Uterus (tissue), 4 donors: ENCODE measurements around the gene KLHL8. TPM values are rescaled to one million over a fixed set of nuclear protein-coding genes. Genes with fewer than 3 reads are reported as not detected.

ENCODE experiments used
- DNase-seq, 2 donors: peaks; one replicate each; pipeline ENCODE4 v3.0.0-alpha.2; 2019 to 2020
- H3K27ac ChIP-seq, 2 donors: fragments of 200-600 bp; sonication (generic); 1 replicate in 1 of 2; 2 replicates in 1 of 2; pipeline ENCODE4 v1.5.1; 2016 to 2018
- H3K27me3 ChIP-seq, 2 donors: fragments of 200-600 bp; sonication (generic); one replicate each; pipeline ENCODE4 v1.5.1; 2018 to 2019; ENCODE audit warnings: control low read depth in 1 of 2
- H3K36me3 ChIP-seq, 2 donors: fragments of 200-600 bp; sonication (generic); one replicate each; pipeline ENCODE4 v1.5.1; 2019; ENCODE audit warnings: control low read depth in 1 of 2
- H3K4me1 ChIP-seq, 2 donors: fragments of 200-600 bp; sonication (generic); one replicate each; pipeline ENCODE4 v1.5.1; 2018 to 2019; ENCODE audit warnings: control low read depth in 1 of 2
- H3K4me3 ChIP-seq, 2 donors: fragments of 200-600 bp; sonication (generic); 1 replicate in 1 of 2; 2 replicates in 1 of 2; pipeline ENCODE4 v1.5.1; 2018 to 2019; ENCODE audit warnings: mild to moderate bottlenecking in 1 of 2
- H3K9me3 ChIP-seq, 2 donors: fragments of 200-600 bp; sonication (generic); one replicate each; pipeline ENCODE4 v1.5.1; 2019; ENCODE audit warnings: control low read depth in 1 of 2
- POLR2A ChIP-seq, 2 donors: fragments of 450-650 bp; IDR thresholded peaks; one replicate each; pipeline ENCODE4 v1.6.1; 2016; ENCODE audit warnings: antibody characterized with exemption in 2 of 2, mild to moderate bottlenecking in 1 of 2, moderate library complexity in 1 of 2
- intact Hi-C: fragments of 100-400 bp; cut with DNase I; formaldehyde crosslinking; loops from one replicate; pipeline ENCODE4 v1.15.1; 2023; ENCODE audit warnings: low total_unique reads
- total RNA-seq, 4 donors: library from RNA; depleted of rRNA in 3 of 4; stranded (reverse); fragments of >200 nt in 3 of 4; gene quantifications; one replicate each; pipeline versions ENCODE4 v1.1.0 to v1.2.4, GENCODE V29; 2014 to 2023
- TF ChIP-seq, protein P1 (sequence below), 4 experiments: fragments of 200-600 bp in 2 of 4; fragments of 450-650 bp in 2 of 4; sonication (generic) in 2 of 4; IDR thresholded peaks; one replicate each; pipeline ENCODE4 v1.5.1; 2016 to 2019; ENCODE audit warnings: antibody characterized with exemption in 4 of 4, mild to moderate bottlenecking in 2 of 4, moderate library complexity in 1 of 4
- donor health status: DM: yes; HTN: yes; CAD: no.

The KLHL8 gene
- total RNA-seq, 4 donors from 2014 or later = 10.0 to 31.8 (median 24.5) TPM

- DNase-seq = no peak
- TF ChIP-seq POLR2A (IDR thresholded peaks at IDR 0.05) = no peak
- TF ChIP-seq, protein P1, sequence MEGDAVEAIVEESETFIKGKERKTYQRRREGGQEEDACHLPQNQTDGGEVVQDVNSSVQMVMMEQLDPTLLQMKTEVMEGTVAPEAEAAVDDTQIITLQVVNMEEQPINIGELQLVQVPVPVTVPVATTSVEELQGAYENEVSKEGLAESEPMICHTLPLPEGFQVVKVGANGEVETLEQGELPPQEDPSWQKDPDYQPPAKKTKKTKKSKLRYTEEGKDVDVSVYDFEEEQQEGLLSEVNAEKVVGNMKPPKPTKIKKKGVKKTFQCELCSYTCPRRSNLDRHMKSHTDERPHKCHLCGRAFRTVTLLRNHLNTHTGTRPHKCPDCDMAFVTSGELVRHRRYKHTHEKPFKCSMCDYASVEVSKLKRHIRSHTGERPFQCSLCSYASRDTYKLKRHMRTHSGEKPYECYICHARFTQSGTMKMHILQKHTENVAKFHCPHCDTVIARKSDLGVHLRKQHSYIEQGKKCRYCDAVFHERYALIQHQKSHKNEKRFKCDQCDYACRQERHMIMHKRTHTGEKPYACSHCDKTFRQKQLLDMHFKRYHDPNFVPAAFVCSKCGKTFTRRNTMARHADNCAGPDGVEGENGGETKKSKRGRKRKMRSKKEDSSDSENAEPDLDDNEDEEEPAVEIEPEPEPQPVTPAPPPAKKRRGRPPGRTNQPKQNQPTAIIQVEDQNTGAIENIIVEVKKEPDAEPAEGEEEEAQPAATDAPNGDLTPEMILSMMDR (IDR thresholded peaks at IDR 0.05) = no peak
- Histone ChIP-seq H3K36me3 (no peaks in the 10 kb centered on the region), H3K9me3 (peaks cover 0 to 15% of the 10 kb centered on the region in 2 donors), H3K4me3 (no peak overlapping the region), H3K4me1 (peaks cover 0 to 8% of the 10 kb centered on the region in 2 donors), H3K27ac (peak overlapping the region; percentile 61 to 87), H3K27me3 (no peaks in the 10 kb centered on the region)
- intact Hi-C loops = loop anchor here (10.0 kb wide), 1 partner anchor 85 kb away; no protein-coding TSS in a partner anchor
Measured at GRCh38 chr4:87239821-87240220, 19.4 kb upstream of the KLHL8 start.

GRCh38 chr4:87239194-87239593 is 18.8 kb upstream of the KLHL8 start:
- Histone ChIP-seq H3K4me3 (no peak overlapping the region), H3K4me1 (peaks cover 0 to 8% of the 10 kb centered on the region in 2 donors)
- intact Hi-C loops = loop anchor here (10.0 kb wide), 1 partner anchor 84 kb away; no protein-coding TSS in a partner anchor

GRCh38 chr4:87236861-87237260 is 16.4 kb upstream of the KLHL8 start:
- DNase-seq = no peak
- Histone ChIP-seq H3K36me3 (no peaks in the 10 kb centered on the region), H3K27me3 (no peaks in the 10 kb centered on the region), H3K27ac (no peak overlapping the region), H3K9me3 (peaks cover 0 to 2% of the 10 kb centered on the region in 2 donors), H3K4me1 (peaks cover 0 to 8% of the 10 kb centered on the region in 2 donors), H3K4me3 (no peak overlapping the region)
- no peak for TF ChIP-seq POLR2A (IDR thresholded peaks at IDR 0.05)
- TF ChIP-seq, protein P1 (IDR thresholded peaks at IDR 0.05) = no peak
- intact Hi-C loops = loop anchor here (10.0 kb wide), 1 partner anchor 82 kb away; no protein-coding TSS in a partner anchor

More at GRCh38 chr4:87239194-87239593, 18.8 kb upstream of the KLHL8 start:
- DNase-seq = no peak
- Histone ChIP-seq H3K27ac (peak overlapping the region; percentile 61 to 87), H3K9me3 (peaks cover 0 to 15% of the 10 kb centered on the region in 2 donors), H3K36me3 (no peaks in the 10 kb centered on the region), H3K27me3 (no peaks in the 10 kb centered on the region)
- TF ChIP-seq, protein P1 (IDR thresholded peaks at IDR 0.05) = no peak
- TF ChIP-seq POLR2A (IDR thresholded peaks at IDR 0.05) = no peak

DNA sequence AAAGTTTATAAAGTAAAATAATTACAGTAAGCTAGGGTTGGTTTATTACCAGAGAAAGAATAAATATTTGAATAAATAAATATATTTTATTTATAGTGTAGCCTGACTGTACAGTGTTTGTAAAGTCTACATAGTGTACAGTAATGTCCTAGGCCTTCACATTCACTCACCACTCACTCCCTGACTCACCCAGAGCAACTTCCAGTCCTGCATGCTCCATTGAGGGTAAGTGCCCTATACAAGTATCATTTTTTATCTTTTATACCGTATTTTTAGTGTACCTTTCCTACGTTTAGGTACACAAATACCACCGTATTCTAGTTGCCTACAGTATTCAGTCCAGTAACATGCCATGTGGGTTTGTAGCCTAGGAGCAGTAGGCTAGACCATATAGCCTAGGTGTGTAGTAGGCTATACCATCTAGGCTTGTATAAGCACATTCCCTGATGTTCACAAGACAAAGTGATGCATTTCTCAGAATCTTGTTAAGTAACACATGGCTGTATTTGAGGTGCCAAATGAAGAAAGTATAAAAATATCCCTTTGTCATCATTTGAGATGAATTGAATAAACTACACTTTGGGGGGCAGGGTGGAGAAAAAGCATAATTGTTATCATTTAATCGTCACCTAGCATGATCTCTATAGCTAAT is 14.7 kb upstream of the KLHL8 start:
- no peak for DNase-seq
- H3K4me3 ChIP-seq = peak overlapping the region; percentile 38 to 39
- H3K4me1 ChIP-seq = peaks cover 0 to 3% of the 10 kb centered on the region in 2 donors
- intact Hi-C loops = loop anchor here (10.0 kb wide), 1 partner anchor 80 kb away; no protein-coding TSS in a partner anchor
- TF ChIP-seq, protein P1 (IDR thresholded peaks at IDR 0.05) = no peak
- TF ChIP-seq POLR2A (IDR thresholded peaks at IDR 0.05) = no peak
- peak overlapping the region; percentile 63 to 81 for H3K27ac ChIP-seq
- H3K27me3 ChIP-seq = no peaks in the 10 kb centered on the region
- H3K9me3 ChIP-seq = no peaks in the 10 kb centered on the region
- H3K36me3 ChIP-seq = no peaks in the 10 kb centered on the region

DNA sequence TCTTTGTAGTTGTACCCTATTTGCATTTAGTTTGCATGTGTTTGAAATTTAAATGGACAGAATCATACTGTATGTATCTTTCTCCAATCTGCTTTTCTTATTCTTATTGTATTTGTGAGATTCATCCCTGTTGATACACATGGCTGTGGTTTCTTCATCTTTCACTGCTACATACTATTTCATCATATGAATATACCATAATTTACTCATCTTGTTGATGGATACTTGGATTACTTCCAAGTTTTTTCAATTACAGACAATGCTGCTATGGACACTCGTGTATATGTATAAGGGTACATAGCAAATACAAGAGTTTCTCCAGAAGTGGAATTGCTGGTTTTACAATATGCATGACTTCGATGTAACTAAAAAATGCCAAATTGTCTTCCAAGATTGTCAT is 11.8 kb upstream of the KLHL8 start:
- no peaks in the 10 kb centered on the region for H3K36me3 ChIP-seq
- no peak for DNase-seq
- no peaks in the 10 kb centered on the region for H3K4me1 ChIP-seq
- H3K27ac ChIP-seq = no peak overlapping the region
- intact Hi-C loops = loop anchor here (5.0 to 10.0 kb wide), 2 partner anchors 77 to 310 kb away; no protein-coding TSS in a partner anchor
- TF ChIP-seq, protein P1 (IDR thresholded peaks at IDR 0.05) = no peak
- H3K27me3 ChIP-seq = no peaks in the 10 kb centered on the region
- no peak overlapping the region for H3K4me3 ChIP-seq
- no peaks in the 10 kb centered on the region for H3K9me3 ChIP-seq
